ENCODE results near the gene SEL1L2.
A peak's percentile ranks its signal among the peaks of the same experiment; 100 is the strongest.

Gene SEL1L2

DNA sequence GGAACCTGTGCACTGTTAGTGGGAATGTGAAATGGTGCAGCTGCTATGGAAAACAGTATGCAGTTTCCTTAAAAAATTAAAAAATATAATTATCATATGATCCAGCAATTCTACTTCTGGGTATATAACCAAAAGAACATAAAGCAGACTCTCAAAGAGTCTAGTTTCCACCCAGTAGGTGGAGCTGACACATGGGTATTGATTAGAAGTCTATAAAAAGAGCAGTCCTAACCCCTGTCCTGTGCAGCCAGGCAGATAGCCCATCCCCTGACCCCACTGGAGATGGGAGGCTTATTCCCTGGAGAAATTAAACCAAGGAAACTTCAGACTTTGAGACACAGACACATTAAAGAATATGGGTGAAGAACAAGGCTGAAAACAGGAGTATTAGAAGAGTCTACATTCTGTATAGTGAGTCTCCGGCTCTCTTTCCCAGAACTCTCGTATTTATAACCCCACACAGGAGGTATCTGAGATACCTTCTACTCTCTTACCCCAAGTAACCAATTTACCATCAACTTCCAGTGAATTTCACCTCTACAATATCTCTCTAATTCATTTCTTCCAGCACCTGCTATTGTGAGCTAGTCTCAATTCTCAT is 92.3 kb downstream of the SEL1L2 start:
- no peak overlapping the region for H3K9ac ChIP-seq (ENCODE audit: low read length)
- no peaks in the 10 kb centered on the region for H3K79me2 ChIP-seq (ENCODE audit: low read length)
- no peaks in the 10 kb centered on the region for H3K9me2 ChIP-seq (replicated peaks; ENCODE audit: insufficient read depth, low read length)
- no peak overlapping the region for H2AFZ ChIP-seq (ENCODE audit: low read length)
- no peaks in the 10 kb centered on the region for H3K36me3 ChIP-seq (replicated peaks; ENCODE audit: insufficient read depth, low read length)
- H3K27me3 ChIP-seq (replicated peaks; ENCODE audit: insufficient read depth, low read length) = no peaks in the 10 kb centered on the region
- no peak overlapping the region for H3K4me3 ChIP-seq (ENCODE audit: low read length)
- DNase-seq = no peak
- no peaks in the 10 kb centered on the region for H3F3A ChIP-seq (ENCODE audit: insufficient read depth, low read length)
- no peaks in the 10 kb centered on the region for H3K9me3 ChIP-seq (replicated peaks; ENCODE audit: insufficient read depth, low read length)
- H4K20me1 ChIP-seq (ENCODE audit: insufficient read depth, low read length) = no peaks in the 10 kb centered on the region
- no peak overlapping the region for H3K27ac ChIP-seq (ENCODE audit: low read length)
- no peaks in the 10 kb centered on the region for H3K4me1 ChIP-seq (ENCODE audit: low read length)
- no peak overlapping the region for H3K4me2 ChIP-seq (ENCODE audit: low read depth, low read length)
- TF ChIP-seq EZH2phosphoT487 (IDR thresholded peaks at IDR 0.05; ENCODE audit: low read length) (no peak), EZH2 (optimal IDR thresholded peaks at IDR 0.05; ENCODE audit: low read depth, low read length) (no peak)
- TF ChIP-seq, protein P1, sequence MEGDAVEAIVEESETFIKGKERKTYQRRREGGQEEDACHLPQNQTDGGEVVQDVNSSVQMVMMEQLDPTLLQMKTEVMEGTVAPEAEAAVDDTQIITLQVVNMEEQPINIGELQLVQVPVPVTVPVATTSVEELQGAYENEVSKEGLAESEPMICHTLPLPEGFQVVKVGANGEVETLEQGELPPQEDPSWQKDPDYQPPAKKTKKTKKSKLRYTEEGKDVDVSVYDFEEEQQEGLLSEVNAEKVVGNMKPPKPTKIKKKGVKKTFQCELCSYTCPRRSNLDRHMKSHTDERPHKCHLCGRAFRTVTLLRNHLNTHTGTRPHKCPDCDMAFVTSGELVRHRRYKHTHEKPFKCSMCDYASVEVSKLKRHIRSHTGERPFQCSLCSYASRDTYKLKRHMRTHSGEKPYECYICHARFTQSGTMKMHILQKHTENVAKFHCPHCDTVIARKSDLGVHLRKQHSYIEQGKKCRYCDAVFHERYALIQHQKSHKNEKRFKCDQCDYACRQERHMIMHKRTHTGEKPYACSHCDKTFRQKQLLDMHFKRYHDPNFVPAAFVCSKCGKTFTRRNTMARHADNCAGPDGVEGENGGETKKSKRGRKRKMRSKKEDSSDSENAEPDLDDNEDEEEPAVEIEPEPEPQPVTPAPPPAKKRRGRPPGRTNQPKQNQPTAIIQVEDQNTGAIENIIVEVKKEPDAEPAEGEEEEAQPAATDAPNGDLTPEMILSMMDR (IDR thresholded peaks at IDR 0.05; ENCODE audit: low read length) = peak; percentile 12; the same call in 1 of the 2 replicates

DNA sequence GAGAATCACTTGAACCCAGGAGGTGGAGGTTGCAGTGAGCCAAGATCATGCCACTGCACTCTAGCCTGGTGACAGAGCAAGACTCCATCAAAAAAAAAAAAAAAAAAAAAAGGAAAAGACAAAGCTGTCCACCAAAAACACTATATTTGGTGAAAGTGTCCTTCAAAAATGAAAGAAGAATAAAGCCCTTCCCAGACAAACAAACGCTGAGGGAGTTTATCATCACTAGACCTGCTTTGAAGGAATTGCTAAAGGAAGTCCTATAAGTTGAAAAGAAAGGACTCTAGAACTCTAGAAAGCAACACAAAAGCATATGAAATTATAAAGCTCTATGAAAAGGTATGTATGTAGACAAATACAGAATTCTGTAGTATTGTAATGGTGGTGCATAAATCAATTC is 98.8 kb downstream of the SEL1L2 start:
- H3K4me2 ChIP-seq (ENCODE audit: low read depth, low read length) = no peak overlapping the region
- TF ChIP-seq EZH2phosphoT487 (IDR thresholded peaks at IDR 0.05; ENCODE audit: low read length) = no peak
- no peaks in the 10 kb centered on the region for H3K27me3 ChIP-seq (replicated peaks; ENCODE audit: insufficient read depth, low read length)
- no peak overlapping the region for H2AFZ ChIP-seq (ENCODE audit: low read length)
- H3K4me3 ChIP-seq (ENCODE audit: low read length) = no peak overlapping the region
- H3K4me1 ChIP-seq (ENCODE audit: low read length) = no peaks in the 10 kb centered on the region
- DNase-seq = no peak
- H3F3A ChIP-seq (ENCODE audit: insufficient read depth, low read length) = no peaks in the 10 kb centered on the region
- H3K9me2 ChIP-seq (replicated peaks; ENCODE audit: insufficient read depth, low read length) = no peaks in the 10 kb centered on the region
- H3K79me2 ChIP-seq (ENCODE audit: low read length) = no peaks in the 10 kb centered on the region
- no peaks in the 10 kb centered on the region for H3K36me3 ChIP-seq (replicated peaks; ENCODE audit: insufficient read depth, low read length)
- H4K20me1 ChIP-seq (ENCODE audit: insufficient read depth, low read length) = no peaks in the 10 kb centered on the region
- no peaks in the 10 kb centered on the region for H3K9me3 ChIP-seq (replicated peaks; ENCODE audit: insufficient read depth, low read length)
- no peak overlapping the region for H3K9ac ChIP-seq (ENCODE audit: low read length)
- H3K27ac ChIP-seq (ENCODE audit: low read length) = no peak overlapping the region

DNA sequence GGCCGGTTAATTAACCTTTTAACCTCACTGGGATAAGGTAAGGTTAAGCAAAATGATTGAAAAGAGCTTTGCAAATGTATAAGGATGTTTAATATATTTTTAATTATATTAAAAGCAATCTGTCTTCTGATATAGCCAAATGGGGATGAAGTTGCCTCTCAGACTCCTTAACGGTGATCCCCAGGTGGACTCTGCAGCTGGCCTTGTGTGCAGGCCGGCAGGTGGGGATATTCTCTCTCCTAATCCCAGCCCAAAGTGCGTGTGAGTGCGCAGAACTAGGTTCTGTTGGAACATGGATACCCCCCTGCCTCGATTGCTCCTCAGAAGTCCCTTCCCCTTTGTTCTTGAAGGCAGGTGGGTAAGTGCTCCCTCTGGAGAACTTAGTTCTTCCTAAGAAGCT is 105.6 kb downstream of the SEL1L2 start:
- no peaks in the 10 kb centered on the region for H3F3A ChIP-seq (ENCODE audit: insufficient read depth, low read length)
- no peak overlapping the region for H3K4me3 ChIP-seq (ENCODE audit: low read length)
- no peak overlapping the region for H3K27ac ChIP-seq (ENCODE audit: low read length)
- H3K27me3 ChIP-seq (replicated peaks; ENCODE audit: insufficient read depth, low read length) = no peaks in the 10 kb centered on the region
- H3K36me3 ChIP-seq (replicated peaks; ENCODE audit: insufficient read depth, low read length) = no peaks in the 10 kb centered on the region
- no peaks in the 10 kb centered on the region for H4K20me1 ChIP-seq (ENCODE audit: insufficient read depth, low read length)
- no peaks in the 10 kb centered on the region for H3K9me2 ChIP-seq (replicated peaks; ENCODE audit: insufficient read depth, low read length)
- no peak for TF ChIP-seq EZH2phosphoT487 (IDR thresholded peaks at IDR 0.05; ENCODE audit: low read length)
- TF ChIP-seq, protein P1 (IDR thresholded peaks at IDR 0.05; ENCODE audit: low read length) = no peak
- no peak for TF ChIP-seq EZH2 (optimal IDR thresholded peaks at IDR 0.05; ENCODE audit: low read depth, low read length)
- H2AFZ ChIP-seq (ENCODE audit: low read length) = no peak overlapping the region
- H3K79me2 ChIP-seq (ENCODE audit: low read length) = no peaks in the 10 kb centered on the region
- H3K9ac ChIP-seq (ENCODE audit: low read length) = no peak overlapping the region
- no peak for DNase-seq
- no peaks in the 10 kb centered on the region for H3K9me3 ChIP-seq (replicated peaks; ENCODE audit: insufficient read depth, low read length)
- H3K4me1 ChIP-seq (ENCODE audit: low read length) = no peaks in the 10 kb centered on the region
- H3K4me2 ChIP-seq (ENCODE audit: low read depth, low read length) = no peak overlapping the region

DNA sequence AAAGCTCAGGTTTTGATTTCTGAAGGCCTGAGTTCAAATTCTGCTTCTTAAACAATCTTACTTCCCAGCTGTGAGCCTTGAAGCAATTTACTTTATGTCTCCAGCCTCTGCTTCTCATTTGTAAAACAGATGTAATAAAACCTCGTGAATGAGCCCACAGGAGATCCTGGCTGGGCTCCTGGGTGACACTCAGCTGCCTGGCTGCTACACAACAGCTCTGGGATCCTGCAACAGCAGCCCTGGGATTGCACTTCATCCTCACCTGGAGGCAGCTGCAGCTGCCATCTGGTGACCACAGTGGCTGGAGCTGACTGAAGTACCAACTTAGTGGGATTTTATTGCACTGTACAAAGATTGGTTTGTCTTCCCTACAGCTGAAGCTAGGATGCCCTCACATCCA is 107.0 kb downstream of the SEL1L2 start:
- no peak overlapping the region for H3K27ac ChIP-seq (ENCODE audit: low read length)
- no peaks in the 10 kb centered on the region for H3K79me2 ChIP-seq (ENCODE audit: low read length)
- no peak overlapping the region for H3K4me3 ChIP-seq (ENCODE audit: low read length)
- no peaks in the 10 kb centered on the region for H3K9me3 ChIP-seq (replicated peaks; ENCODE audit: insufficient read depth, low read length)
- no peak overlapping the region for H2AFZ ChIP-seq (ENCODE audit: low read length)
- no peaks in the 10 kb centered on the region for H3K4me1 ChIP-seq (ENCODE audit: low read length)
- H3K9ac ChIP-seq (ENCODE audit: low read length) = no peak overlapping the region
- no peaks in the 10 kb centered on the region for H3K9me2 ChIP-seq (replicated peaks; ENCODE audit: insufficient read depth, low read length)
- H3F3A ChIP-seq (ENCODE audit: insufficient read depth, low read length) = no peaks in the 10 kb centered on the region
- no peaks in the 10 kb centered on the region for H3K27me3 ChIP-seq (replicated peaks; ENCODE audit: insufficient read depth, low read length)
- TF ChIP-seq, protein P1 (IDR thresholded peaks at IDR 0.05; ENCODE audit: low read length) = no peak
- TF ChIP-seq EZH2phosphoT487 (IDR thresholded peaks at IDR 0.05; ENCODE audit: low read length) (no peak), EZH2 (optimal IDR thresholded peaks at IDR 0.05; ENCODE audit: low read depth, low read length) (no peak)
- no peak for DNase-seq
- H3K36me3 ChIP-seq (replicated peaks; ENCODE audit: insufficient read depth, low read length) = no peaks in the 10 kb centered on the region
- no peak overlapping the region for H3K4me2 ChIP-seq (ENCODE audit: low read depth, low read length)
- no peaks in the 10 kb centered on the region for H4K20me1 ChIP-seq (ENCODE audit: insufficient read depth, low read length)
